Progenitor cell of endocrine pancreas (in vitro differentiated cells): Measurements from ENCODE around the gene DNPEP. TPM values are rescaled to one million over a fixed set of nuclear protein-coding genes. Genes with fewer than 3 reads are reported as not detected.

Experiments used
- DNase-seq: peaks from one replicate; pipeline ENCODE4 v3.0.0; 2021; ENCODE audit warnings: low spot score; ENCODE audit not compliant: unreplicated experiment
- H3K27ac Mint-ChIP-seq: 2 replicates; pipeline ENCODE4 v1.8.0; 2021; ENCODE audit warnings: mild to moderate bottlenecking, moderate library complexity, mixed read lengths
- H3K27me3 Mint-ChIP-seq: 2 replicates; pipeline ENCODE4 v1.8.0; 2021; ENCODE audit warnings: mixed read lengths
- H3K36me3 Mint-ChIP-seq: 2 replicates; pipeline ENCODE4 v1.8.0; 2022; ENCODE audit warnings: mixed read lengths; ENCODE audit not compliant: insufficient read depth
- H3K4me1 Mint-ChIP-seq: 2 replicates; pipeline ENCODE4 v1.8.0; 2021; ENCODE audit warnings: low read depth, mixed read lengths
- H3K4me3 Mint-ChIP-seq: 2 replicates; pipeline ENCODE4 v1.8.0; 2021; ENCODE audit warnings: low read depth, mild to moderate bottlenecking, moderate library complexity, mixed read lengths
- H3K9me3 Mint-ChIP-seq: 2 replicates; pipeline ENCODE4 v1.8.0; 2021; ENCODE audit warnings: low read depth, mixed read lengths
- CTCF ChIP-seq: fragments of 200-600 bp; sonication (generic); IDR thresholded peaks from one replicate; pipeline ENCODE4 v1.5.0; 2021; ENCODE audit warnings: antibody characterized with exemption, mild to moderate bottlenecking; ENCODE audit not compliant: unreplicated experiment
- total RNA-seq: library from RNA; stranded (reverse); gene quantifications from 2 replicates; pipeline ENCODE4 v1.2.1, GENCODE V29; 2021

The DNPEP gene
- total RNA-seq, 1 donor from 2014 or later, result 36.0 TPM

- no peaks in the 10 kb centered on the region for H3K9me3 Mint-ChIP-seq
- no peak for DNase-seq
- H3K4me1 Mint-ChIP-seq, result no peaks in the 10 kb centered on the region
- H3K36me3 Mint-ChIP-seq, result peaks cover 21% of the 10 kb centered on the region
- TF ChIP-seq CTCF, result no peak
- H3K4me3 Mint-ChIP-seq, result no peak overlapping the region
- no peaks in the 10 kb centered on the region for H3K27me3 Mint-ChIP-seq
- H3K27ac Mint-ChIP-seq, result no peak overlapping the region
Measured at GRCh38 chr2:219381448-219381847, 6.3 kb downstream of the DNPEP start.

- no peak for TF ChIP-seq CTCF
- H3K36me3 Mint-ChIP-seq, result peaks cover 21% of the 10 kb centered on the region
- H3K9me3 Mint-ChIP-seq, result no peaks in the 10 kb centered on the region
- no peak overlapping the region for H3K27ac Mint-ChIP-seq
- no peaks in the 10 kb centered on the region for H3K4me1 Mint-ChIP-seq
- no peaks in the 10 kb centered on the region for H3K27me3 Mint-ChIP-seq
- H3K4me3 Mint-ChIP-seq, result no peak overlapping the region
- no peak for DNase-seq
Measured at GRCh38 chr2:219380926-219381325, 6.8 kb downstream of the DNPEP start.

GRCh38 chr2:219378163-219378851, 9.4 kb downstream of the DNPEP start:
- Mint-ChIP-seq H3K27me3 (no peaks in the 10 kb centered on the region), H3K4me3 (no peak overlapping the region), H3K9me3 (no peaks in the 10 kb centered on the region), H3K4me1 (no peaks in the 10 kb centered on the region), H3K27ac (no peak overlapping the region), H3K36me3 (peaks cover 22% of the 10 kb centered on the region)
- TF ChIP-seq CTCF, result no peak
- no peak for DNase-seq

GRCh38 chr2:219369447-219369861, 18.3 kb downstream of the DNPEP start:
- H3K27ac Mint-ChIP-seq, result no peak overlapping the region
- no peak for DNase-seq
- H3K4me3 Mint-ChIP-seq, result no peak overlapping the region
- H3K36me3 Mint-ChIP-seq, result peaks cover 6% of the 10 kb centered on the region
- no peak for TF ChIP-seq CTCF
- H3K4me1 Mint-ChIP-seq, result peaks cover 13% of the 10 kb centered on the region
- no peaks in the 10 kb centered on the region for H3K9me3 Mint-ChIP-seq
- H3K27me3 Mint-ChIP-seq, result no peaks in the 10 kb centered on the region

- Mint-ChIP-seq H3K4me3 (no peak overlapping the region), H3K27ac (peak overlapping the region; percentile 15), H3K4me1 (peaks cover 13% of the 10 kb centered on the region), H3K9me3 (no peaks in the 10 kb centered on the region), H3K27me3 (no peaks in the 10 kb centered on the region), H3K36me3 (peaks cover 3% of the 10 kb centered on the region)
- TF ChIP-seq CTCF, result no peak
- DNase-seq, result no peak
Measured at GRCh38 chr2:219368690-219369191, 19.0 kb downstream of the DNPEP start.
